ENCODE measurements around the gene EDARADD.
"Not testable (repeated sequence)": the region's sequence is repeated elsewhere in the genome, so short reads cannot be mapped to it uniquely, and the experiment has no call there.

The EDARADD gene

DNA sequence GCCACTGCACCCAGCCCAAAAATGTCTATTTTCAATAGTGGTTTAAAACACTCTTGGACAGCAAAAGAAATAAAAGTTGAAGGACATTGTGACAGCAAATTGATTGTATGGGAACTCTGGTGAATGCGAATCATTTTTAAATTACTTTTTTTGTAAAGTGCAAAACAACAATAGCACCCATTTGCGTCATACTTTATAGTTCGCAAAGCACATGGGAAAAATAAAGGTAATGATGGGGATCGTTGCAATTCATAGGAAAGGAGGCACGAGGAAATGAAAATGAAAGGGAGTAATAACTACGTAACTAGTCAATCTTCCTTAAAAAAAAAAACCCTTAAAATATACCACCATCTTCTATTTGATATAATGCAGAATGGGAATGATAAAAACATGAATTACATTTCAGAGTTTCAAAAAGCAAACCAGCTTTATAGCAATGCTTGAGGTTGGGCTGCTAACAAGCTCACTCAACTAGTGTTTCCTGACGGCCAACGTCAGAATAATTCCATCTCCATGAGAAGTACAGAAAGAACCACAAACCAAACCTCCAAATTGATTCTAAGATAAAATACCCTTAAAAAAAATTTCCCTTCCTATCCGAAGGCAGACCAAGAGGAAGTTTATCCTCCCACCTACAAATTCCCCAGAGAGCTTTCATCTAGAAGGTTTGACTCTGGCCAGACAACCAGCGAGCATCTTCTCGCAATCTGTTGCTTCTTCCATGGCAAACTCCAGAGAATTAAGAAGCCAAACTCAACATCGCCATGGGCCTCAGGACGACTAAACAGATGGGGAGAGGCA, at the start of gene EDARADD:
Gene EDARADD, plus strand, starts transcription at position 606 of the 801 bp plus-strand sequence. Its CDS starts 159 bp downstream, at position 765.
- DNase-seq = no peak

DNA sequence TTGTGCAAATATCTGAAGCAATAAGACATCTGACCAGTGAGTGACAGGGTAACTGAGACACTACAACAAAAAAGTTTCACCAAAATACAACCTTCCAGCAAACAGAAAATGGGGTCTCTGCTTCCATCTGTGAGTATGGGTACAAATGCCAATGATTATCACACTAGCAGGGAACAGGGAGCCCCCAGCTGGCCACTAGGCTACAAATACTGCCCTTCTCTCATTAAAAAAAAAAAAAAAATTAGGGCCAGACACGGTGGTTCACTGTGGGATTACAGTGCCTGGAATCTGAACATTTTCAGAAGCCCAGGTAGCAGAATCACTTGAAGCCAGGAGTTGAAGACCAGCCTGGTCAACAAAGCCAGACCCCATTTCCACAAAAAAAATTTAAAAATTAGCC, 48.4 kb upstream of the EDARADD start:
- DNase-seq = no peak

GRCh38 chr1:236348071-236348470, 46.0 kb upstream of the EDARADD start:
- DNase-seq = no peak

GRCh38 chr1:236350308-236350707, 43.8 kb upstream of the EDARADD start:
- no peak for DNase-seq

- no peak for DNase-seq
These were observed 42.1 kb upstream of the EDARADD start for GRCh38 chr1:236351875-236352573.

DNA sequence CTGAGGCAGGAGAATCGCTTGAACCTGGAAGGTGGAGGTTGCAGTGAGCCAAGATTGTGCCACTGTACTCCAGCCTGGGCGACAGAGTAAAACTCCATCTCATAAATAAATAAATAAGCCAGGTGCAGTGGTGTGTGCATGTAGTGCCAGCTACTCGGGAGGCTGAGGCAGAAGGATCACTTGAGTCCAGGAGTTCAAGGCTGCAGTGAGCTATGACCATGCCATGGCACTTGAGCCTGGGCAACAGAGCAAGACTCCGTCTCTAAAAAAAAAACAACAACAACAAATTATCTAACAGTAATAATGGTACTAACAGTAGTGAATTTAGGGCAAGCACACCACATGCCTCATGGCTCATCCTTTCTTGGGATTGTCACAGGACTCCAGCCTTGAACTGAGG, 41.3 kb upstream of the EDARADD start:
- not testable (repeated sequence) for DNase-seq

- no peak for DNase-seq
These were observed 40.3 kb upstream of the EDARADD start for GRCh38 chr1:236353813-236354212.

DNA sequence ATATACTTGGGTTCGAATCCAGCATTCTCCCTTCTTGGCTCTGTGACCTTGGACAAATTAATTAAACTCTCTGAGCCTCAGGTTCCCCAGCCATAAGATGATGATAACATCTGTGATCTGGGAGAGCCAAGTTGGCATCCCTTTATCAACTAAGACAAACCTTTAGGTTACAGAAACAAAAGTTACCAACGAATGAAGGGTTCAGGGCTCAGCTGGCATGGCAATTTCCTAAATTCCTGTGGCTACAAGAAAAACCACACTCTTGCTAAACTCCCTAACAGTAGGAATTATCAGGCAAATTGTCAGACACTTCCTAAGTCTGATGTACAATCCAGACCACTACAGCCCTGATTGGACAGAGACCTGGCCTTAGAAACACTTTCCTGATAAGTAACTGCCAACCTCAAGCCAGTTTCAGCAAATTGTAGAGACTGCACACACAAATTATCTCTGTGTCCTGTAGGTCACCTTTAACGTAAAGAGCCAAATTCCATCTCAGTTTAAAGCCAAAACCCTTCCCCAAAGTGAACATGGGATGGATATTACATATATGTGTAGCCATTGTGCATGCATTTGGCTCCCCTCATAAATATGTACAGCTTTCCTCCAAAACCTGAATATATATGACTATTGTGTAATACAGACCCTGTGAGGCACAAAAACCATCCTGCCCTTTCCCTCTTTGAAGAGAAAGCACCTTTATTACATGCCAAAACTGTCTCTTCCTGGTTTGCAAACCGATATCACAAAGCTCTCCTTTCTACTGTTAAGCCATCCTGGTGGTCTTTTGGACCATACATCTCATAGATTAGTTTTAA, 39.5 kb upstream of the EDARADD start:
- no peak for DNase-seq

- DNase-seq = no peak
These were observed 37.9 kb upstream of the EDARADD start for GRCh38 chr1:236356141-236356540.

GRCh38 chr1:236361909-236362590, 32.0 kb upstream of the EDARADD start:
- DNase-seq = no peak

GRCh38 chr1:236363237-236363636, 30.8 kb upstream of the EDARADD start:
- no peak for DNase-seq

- DNase-seq = no peak
These were observed 28.0 kb upstream of the EDARADD start for GRCh38 chr1:236365999-236366570.

DNA sequence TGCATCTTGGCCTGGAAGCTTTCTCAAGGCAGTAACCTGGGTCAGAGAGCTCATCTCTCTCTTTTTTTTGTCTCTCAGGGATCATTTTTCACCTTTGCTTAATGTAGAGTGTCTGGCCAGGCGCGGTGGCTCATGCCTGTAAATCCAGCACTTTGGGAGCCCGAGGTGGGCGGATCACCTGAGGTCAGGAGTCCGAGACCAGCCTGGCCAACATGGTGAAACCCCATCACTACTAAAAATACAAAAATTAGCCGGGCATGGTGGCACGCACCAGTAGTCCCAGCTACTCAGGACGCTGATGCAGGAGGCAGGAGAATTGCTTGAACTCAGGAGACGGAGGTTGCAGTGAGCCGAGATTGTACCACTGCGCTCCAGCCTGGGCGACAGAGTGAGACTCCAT, 27.4 kb upstream of the EDARADD start:
- DNase-seq = not testable (repeated sequence)

- no peak for DNase-seq
These were observed 23.7 kb upstream of the EDARADD start for GRCh38 chr1:236370420-236370819.

DNA sequence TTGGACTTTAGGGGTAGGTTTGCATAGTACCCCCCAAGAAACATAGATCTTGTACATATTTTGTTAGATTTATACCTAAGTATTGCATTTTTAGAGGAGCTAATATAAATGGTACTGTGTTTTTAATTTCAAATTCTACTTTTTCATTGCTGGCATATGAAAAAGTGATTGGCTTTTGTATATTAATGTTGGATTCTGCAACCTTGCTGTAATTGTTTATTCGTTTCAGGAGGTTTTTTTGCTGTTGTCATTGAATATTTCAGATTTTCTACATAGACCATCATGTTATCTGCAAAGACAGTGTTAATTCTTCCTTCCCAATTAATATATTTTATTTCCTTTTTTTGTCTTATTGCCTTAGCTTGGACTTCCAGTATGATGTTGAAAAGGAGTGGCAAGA, 23.0 kb upstream of the EDARADD start:
- no peak for DNase-seq

DNA sequence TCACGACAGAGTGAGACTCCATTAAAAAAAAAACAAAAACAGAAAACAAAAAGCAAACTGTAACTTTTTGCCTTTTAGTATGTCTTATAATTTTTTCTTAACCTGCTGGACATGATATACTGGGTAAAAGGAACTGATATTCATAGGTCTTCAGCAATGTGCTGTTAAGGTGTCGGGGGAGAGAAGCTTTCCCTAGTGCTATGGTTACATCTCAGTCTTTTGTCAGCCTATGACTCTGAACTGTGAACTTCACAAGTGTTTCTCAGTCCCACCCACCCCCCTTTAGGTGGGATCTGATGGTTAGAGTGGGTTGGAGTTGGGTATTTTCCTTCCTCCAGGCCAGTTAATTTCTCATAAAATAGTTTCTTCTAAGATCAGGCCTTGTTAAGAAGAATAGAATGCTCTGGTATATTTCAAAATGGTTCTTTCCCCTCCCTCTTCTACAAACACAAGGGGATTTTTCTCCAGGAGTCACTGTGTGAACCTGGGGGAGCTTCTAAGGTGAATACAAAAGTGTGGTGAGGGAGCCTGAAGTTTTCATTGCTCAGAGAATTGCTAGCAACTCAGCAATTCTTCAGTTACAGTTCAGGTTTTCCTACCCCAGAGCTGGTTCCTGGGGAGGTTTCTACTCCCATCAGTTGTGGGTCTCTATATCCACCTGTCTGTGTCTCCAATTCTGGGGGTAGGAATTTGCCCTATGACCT, 16.1 kb upstream of the EDARADD start:
- no peak for DNase-seq

GRCh38 chr1:236381565-236382158, 12.4 kb upstream of the EDARADD start:
- DNase-seq = no peak

GRCh38 chr1:236388332-236388731, 5.8 kb upstream of the EDARADD start:
- no peak for DNase-seq

GRCh38 chr1:236389253-236389652, 4.8 kb upstream of the EDARADD start:
- DNase-seq = no peak

- no peak for DNase-seq
These were observed 3.1 kb upstream of the EDARADD start for GRCh38 chr1:236391008-236391407.

- no peak for DNase-seq
These were observed 1.9 kb upstream of the EDARADD start for GRCh38 chr1:236392182-236392581.

DNA sequence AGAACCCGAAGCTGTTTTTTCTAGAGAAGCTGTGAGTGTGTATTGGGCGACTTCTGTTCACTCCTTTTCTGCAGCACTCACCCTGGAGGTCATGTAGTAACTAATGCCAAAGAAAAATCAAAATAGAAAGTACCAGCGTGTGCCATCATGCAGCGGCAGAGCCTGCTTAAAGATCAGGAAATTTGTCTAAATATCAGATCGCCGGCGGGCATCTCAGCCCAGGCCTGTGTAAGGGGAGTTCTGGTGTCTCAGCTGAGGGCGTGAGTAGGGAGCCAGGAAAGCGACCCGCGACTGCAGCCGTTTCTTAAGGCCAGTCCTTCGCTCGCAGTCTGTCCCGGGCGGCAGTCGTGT, 768 bp downstream of the EDARADD start:
- no peak for DNase-seq

Measured in stimulated activated CD4-positive, alpha-beta T cell treated with anti-CD3 and anti-CD28 coated beads, Interleukin-4, amount 100 ng/mL, for 4 hours (primary cell).